ENCODE measurements around the gene ANO10. TPM values are rescaled to one million over a fixed set of nuclear protein-coding genes. Genes with fewer than 3 reads are reported as not detected.

Gene ANO10
- total and polyA plus RNA-seq, 2 of the 8 experiments (the other 6 are each of a cell fraction or from before 2014, with no cell fraction given), result 38.0 to 53.2 TPM

GRCh38 chr3:43340403-43340802, 281.4 kb downstream of the ANO10 start:
- Histone ChIP-seq H3K4me3 (ENCODE audit: extremely low read depth in 1 of 4, insufficient read depth in 2 of 4, low read depth in 3 of 4, low read length in 4 of 4) (no peak overlapping the region), H3K27me3 (replicated peaks in 1 of 4; ENCODE audit: control insufficient read depth in 3 of 4, extremely low read depth in 1 of 4, insufficient read depth in 3 of 4, low read length in 3 of 4) (no peaks in the 10 kb centered on the region), H4K5ac (ENCODE audit: insufficient read length, low read depth, low read length) (no peak overlapping the region), H3K27ac (ENCODE audit: low read depth, low read length) (no peak overlapping the region), H2BK15ac (ENCODE audit: low read length) (no peak overlapping the region), H3K14ac (ENCODE audit: insufficient read length) (no peak overlapping the region), H3K9me3 (ENCODE audit: insufficient read depth in 2 of 2, low read depth in 1 of 2, low read length in 1 of 2) (peaks cover 14 to 20% of the 10 kb centered on the region in 2 experiments), H3K23ac (ENCODE audit: insufficient read length) (no peak overlapping the region), H2BK12ac (ENCODE audit: low read depth, low read length) (no peak overlapping the region), H2BK120ac (replicated peaks; ENCODE audit: low read depth, low read length) (no peak overlapping the region), H3K18ac (ENCODE audit: extremely low read depth, low read length) (no peak overlapping the region), H4K20me1 (replicated peaks in 1 of 2; ENCODE audit: control insufficient read depth in 1 of 2, insufficient read depth in 2 of 2, low read length in 2 of 2) (no peaks in the 10 kb centered on the region), H3K4ac (replicated peaks; ENCODE audit: insufficient read length, low read depth, low read length) (no peak overlapping the region), H2BK20ac (ENCODE audit: low read length) (no peak overlapping the region), H2AFZ (ENCODE audit: low read length) (no peak overlapping the region), H3K9ac (replicated peaks in 1 of 4; ENCODE audit: extremely low read depth in 1 of 4, low read depth in 3 of 4, low read length in 3 of 4) (no peak overlapping the region), H3K4me2 (ENCODE audit: insufficient read depth in 1 of 2, low read depth in 2 of 2, low read length in 2 of 2) (no peak overlapping the region), H4K8ac (ENCODE audit: extremely low read depth, insufficient read depth, low read length) (no peak overlapping the region), H2BK5ac (ENCODE audit: low read depth, low read length) (no peak overlapping the region), H3K56ac (replicated peaks; ENCODE audit: insufficient read length, low read depth, low read length) (no peak overlapping the region), H2AK5ac (ENCODE audit: low read depth, low read length) (no peak overlapping the region), H3K36me3 (ENCODE audit: control insufficient read depth in 2 of 4, insufficient read depth in 4 of 4, low read length in 3 of 4) (peaks cover 0 to 23% (median 11%) of the 10 kb centered on the region in 4 experiments; a peak in 4 of 8 replicates), H3K23me2 (ENCODE audit: low read depth, low read length) (no peaks in the 10 kb centered on the region), H3K79me1 (ENCODE audit: low read depth, low read length) (no peaks in the 10 kb centered on the region), H4K91ac (replicated peaks; ENCODE audit: insufficient read length, low read length) (no peak overlapping the region), H3K4me1 (replicated peaks in 1 of 4; ENCODE audit: control insufficient read depth in 3 of 4, insufficient read depth in 4 of 4, low read length in 3 of 4) (peaks cover 0 to 12% (median 1%) of the 10 kb centered on the region in 4 experiments; a peak in 5 of 7 replicates), H3K79me2 (ENCODE audit: control insufficient read depth in 1 of 2, insufficient read depth in 2 of 2, low read length in 2 of 2) (no peaks in the 10 kb centered on the region)
- ChIA-PET POLR2A (ENCODE audit: partially characterized antibody) (no interaction called here), CTCF (ENCODE audit: partially characterized antibody) (no interaction called here)
- DNase-seq (ENCODE audit: low read depth in 1 of 2, low spot score in 2 of 2) (no peak), FAIRE-seq (no peak)
- 98% methylated on average over 7 of the region's 7 CpGs; no CpG with 5 or more reads in 1 of the 2 experiments for WGBS, 2 experiments (ENCODE audit: extremely low coverage in 1 of 2, insufficient coverage in 1 of 2, insufficient read length in 1 of 2, insufficient replicate concordance in 2 of 2, low coverage in 1 of 2, low lambda C conversion rate in 2 of 2, missing lambda C conversion rate in 1 of 2)
- TF ChIP-seq SRF (IDR thresholded peaks at IDR 0.05; ENCODE audit: low read depth, low read length), result no peak
- TF ChIP-seq ATF2 (IDR thresholded peaks at IDR 0.05; ENCODE audit: low read length), result no peak
- no peak for TF ChIP-seq YY1 (IDR thresholded peaks at IDR 0.05; ENCODE audit: low read depth, low read length)
- TF ChIP-seq CREB1 (IDR thresholded peaks at IDR 0.05), result no peak
- no peak for TF ChIP-seq BCL11A (IDR thresholded peaks at IDR 0.05; ENCODE audit: low read depth in 2 of 2, low read length in 2 of 2)
- TF ChIP-seq CEBPB (IDR thresholded peaks at IDR 0.05; ENCODE audit: low read depth, low read length), result no peak

Data from H1 (cell line).